Mesendoderm (in vitro differentiated cells): ENCODE measurements around the gene CCSER2.

Experiments used
- DNase-seq: peaks from one replicate; pipeline ENCODE4 v3.0.0; 2013
- H2AK5ac ChIP-seq: 2 replicates; pipeline ENCODE4 v1.6.1; 2013; ENCODE audit warnings: low read length, inconsistent platforms
- H2BK120ac ChIP-seq: 2 replicates; pipeline ENCODE4 v1.6.1; 2013; ENCODE audit warnings: low read depth, mild to moderate bottlenecking, low read length, moderate library complexity, mixed read lengths
- H2BK15ac ChIP-seq: replicated peaks from 2 replicates; pipeline ENCODE4 v1.6.1; 2013; ENCODE audit warnings: low read depth, mild to moderate bottlenecking, moderate library complexity
- H2BK5ac ChIP-seq: 2 replicates; pipeline ENCODE4 v1.6.1; 2013; ENCODE audit warnings: low read length, inconsistent platforms
- H3K18ac ChIP-seq: 2 replicates; pipeline ENCODE4 v1.6.1; 2013; ENCODE audit warnings: mild to moderate bottlenecking, low read length, mixed read lengths
- H3K23ac ChIP-seq: one replicate; pipeline ENCODE4 v1.6.1; 2013; ENCODE audit warnings: low read length
- H3K27ac ChIP-seq: 2 replicates; pipeline ENCODE4 v1.5.1; 2013; ENCODE audit warnings: low read depth, mild to moderate bottlenecking, inconsistent platforms, low read length, moderate library complexity
- H3K27me3 ChIP-seq: 2 replicates; pipeline ENCODE4 v1.6.1; 2013; ENCODE audit warnings: low read length, control low read depth, mild to moderate bottlenecking, inconsistent platforms; ENCODE audit not compliant: insufficient read depth, poor library complexity
- H3K36me3 ChIP-seq: 2 replicates; pipeline ENCODE4 v1.6.1; 2013; ENCODE audit warnings: low read length, inconsistent platforms; ENCODE audit not compliant: control insufficient read depth, insufficient read depth
- H3K4ac ChIP-seq: one replicate; pipeline ENCODE4 v1.6.1; 2013; ENCODE audit warnings: low read depth, mild to moderate bottlenecking, low read length, moderate library complexity
- H3K4me1 ChIP-seq: 2 replicates; pipeline ENCODE4 v1.6.1; 2013; ENCODE audit warnings: low read depth, low read length, inconsistent platforms; ENCODE audit not compliant: control insufficient read depth
- H3K4me2 ChIP-seq: 2 replicates; pipeline ENCODE4 v1.6.1; 2013; ENCODE audit warnings: low read length
- H3K4me3 ChIP-seq: 2 replicates; pipeline ENCODE4 v1.5.1; 2013; ENCODE audit warnings: mild to moderate bottlenecking, low read length
- H3K56ac ChIP-seq: one replicate; pipeline ENCODE4 v1.6.1; 2013; ENCODE audit warnings: low read length
- H3K79me1 ChIP-seq: 2 replicates; pipeline ENCODE4 v1.6.1; 2013; ENCODE audit warnings: low read length, inconsistent platforms
- H3K79me2 ChIP-seq: 2 replicates; pipeline ENCODE4 v1.6.1; 2013; ENCODE audit warnings: mild to moderate bottlenecking, low read length; ENCODE audit not compliant: control insufficient read depth, insufficient read depth
- H3K9ac ChIP-seq: 2 replicates; pipeline ENCODE4 v1.6.1; 2013; ENCODE audit warnings: low read length, inconsistent platforms
- H4K5ac ChIP-seq: one replicate; pipeline ENCODE4 v1.6.1; 2013; ENCODE audit warnings: low read length
- H4K8ac ChIP-seq: one replicate; pipeline ENCODE4 v1.6.1; 2013; ENCODE audit warnings: low read depth, mild to moderate bottlenecking, control low read depth, low read length, moderate library complexity
- WGBS: extraction: QIAGEN DNeasy Blood & Tissue Kit; methylation state at CpG from one replicate; pipeline ENCODE4 v1.1.7; 2013; ENCODE audit warnings: low lambda C conversion rate, missing lambda C conversion rate; ENCODE audit not compliant: insufficient coverage; ENCODE audit errors: extremely low coverage; 5-methylcytosine and 5-hydroxymethylcytosine counted together

Gene CCSER2

GRCh38 chr10:84547616-84548015 lies 219.2 kb downstream of the CCSER2 start:
- H3K18ac ChIP-seq: no peak overlapping the region
- H4K8ac ChIP-seq: no peak overlapping the region
- no peaks in the 10 kb centered on the region for H3K79me2 ChIP-seq
- H3K36me3 ChIP-seq: no peaks in the 10 kb centered on the region
- H2BK15ac ChIP-seq: no peak overlapping the region
- no peak overlapping the region for H2AK5ac ChIP-seq
- peaks cover 24% of the 10 kb centered on the region for H3K4me1 ChIP-seq
- peak overlapping the region; percentile 65 for H4K5ac ChIP-seq
- peak; percentile 47 for DNase-seq
- H3K23ac ChIP-seq: no peak overlapping the region
- no peak overlapping the region for H3K56ac ChIP-seq
- no peak overlapping the region for H3K4me2 ChIP-seq
- no peak overlapping the region for H3K4me3 ChIP-seq
- H3K27me3 ChIP-seq: no peaks in the 10 kb centered on the region
- no peaks in the 10 kb centered on the region for H3K79me1 ChIP-seq
- WGBS: no CpG with 5 or more reads among the region's 3 CpGs
- peak overlapping the region; percentile 61 for H2BK5ac ChIP-seq
- H3K4ac ChIP-seq: no peak overlapping the region
- no peak overlapping the region for H3K9ac ChIP-seq
- H2BK120ac ChIP-seq: no peak overlapping the region
- peak overlapping the region; percentile 19 for H3K27ac ChIP-seq

GRCh38 chr10:84548869-84549268 lies 220.5 kb downstream of the CCSER2 start:
- Histone ChIP-seq H3K18ac (peak overlapping the region; percentile 29), H2AK5ac (peak overlapping the region; percentile 87), H2BK120ac (no peak overlapping the region), H3K79me2 (no peaks in the 10 kb centered on the region), H3K36me3 (no peaks in the 10 kb centered on the region), H3K79me1 (no peaks in the 10 kb centered on the region), H3K4ac (no peak overlapping the region), H3K23ac (peak overlapping the region; percentile 6), H4K5ac (no peak overlapping the region), H3K27me3 (no peaks in the 10 kb centered on the region), H3K4me3 (no peak overlapping the region), H3K4me2 (no peak overlapping the region), H3K27ac (no peak overlapping the region), H4K8ac (no peak overlapping the region), H2BK15ac (no peak overlapping the region), H3K9ac (peak overlapping the region; percentile 43), H3K4me1 (peaks cover 18% of the 10 kb centered on the region), H3K56ac (peak overlapping the region; percentile 73), H2BK5ac (peak overlapping the region; percentile 93)
- peak; percentile 76 for DNase-seq
- no CpG with 5 or more reads among the region's 5 CpGs for WGBS

GRCh38 chr10:84549368-84550165 lies 221.2 kb downstream of the CCSER2 start:
- Histone ChIP-seq H2BK15ac (no peak overlapping the region), H4K5ac (no peak overlapping the region), H3K36me3 (no peaks in the 10 kb centered on the region), H3K56ac (peak overlapping the region; percentile 73), H4K8ac (no peak overlapping the region), H2AK5ac (peak overlapping the region; percentile 87), H3K79me1 (no peaks in the 10 kb centered on the region), H3K4me1 (peaks cover 18% of the 10 kb centered on the region), H2BK5ac (peak overlapping the region; percentile 93), H3K4me2 (no peak overlapping the region), H3K4me3 (no peak overlapping the region), H3K27me3 (no peaks in the 10 kb centered on the region), H2BK120ac (no peak overlapping the region), H3K9ac (peak overlapping the region; percentile 43), H3K27ac (no peak overlapping the region), H3K18ac (no peak overlapping the region), H3K4ac (peak overlapping the region; percentile 86), H3K79me2 (no peaks in the 10 kb centered on the region), H3K23ac (peak overlapping the region; percentile 6)
- no CpG with 5 or more reads among the region's 11 CpGs for WGBS
- no peak for DNase-seq

- Histone ChIP-seq H2BK120ac (no peak overlapping the region), H4K5ac (no peak overlapping the region), H4K8ac (no peak overlapping the region), H2BK5ac (peak overlapping the region; percentile 26), H3K9ac (no peak overlapping the region), H3K4me3 (no peak overlapping the region), H3K79me2 (no peaks in the 10 kb centered on the region), H2AK5ac (peak overlapping the region; percentile 44), H3K36me3 (no peaks in the 10 kb centered on the region), H3K79me1 (no peaks in the 10 kb centered on the region), H3K18ac (no peak overlapping the region), H2BK15ac (no peak overlapping the region), H3K4me2 (no peak overlapping the region), H3K23ac (peak overlapping the region; percentile 29), H3K27ac (no peak overlapping the region), H3K4me1 (peaks cover 18% of the 10 kb centered on the region), H3K27me3 (no peaks in the 10 kb centered on the region), H3K4ac (peak overlapping the region; percentile 74), H3K56ac (peak overlapping the region; percentile 63)
- WGBS: no CpG with 5 or more reads among the region's 5 CpGs
- DNase-seq: no peak
Measured at GRCh38 chr10:84550756-84551436, 222.5 kb downstream of the CCSER2 start.

- DNase-seq: no peak
- H3K27ac ChIP-seq: no peak overlapping the region
- H2AK5ac ChIP-seq: peak overlapping the region; percentile 78
- no peak overlapping the region for H4K5ac ChIP-seq
- H2BK120ac ChIP-seq: no peak overlapping the region
- no peaks in the 10 kb centered on the region for H3K79me1 ChIP-seq
- no peak overlapping the region for H3K18ac ChIP-seq
- H2BK15ac ChIP-seq: no peak overlapping the region
- H3K9ac ChIP-seq: no peak overlapping the region
- no peaks in the 10 kb centered on the region for H3K79me2 ChIP-seq
- H3K4me3 ChIP-seq: no peak overlapping the region
- peaks cover 15% of the 10 kb centered on the region for H3K4me1 ChIP-seq
- H3K56ac ChIP-seq: peak overlapping the region; percentile 56
- H3K27me3 ChIP-seq: no peaks in the 10 kb centered on the region
- H3K4ac ChIP-seq: peak overlapping the region; percentile 74
- H4K8ac ChIP-seq: no peak overlapping the region
- WGBS: no CpG with 5 or more reads among the region's 6 CpGs
- no peak overlapping the region for H2BK5ac ChIP-seq
- no peak overlapping the region for H3K4me2 ChIP-seq
- no peaks in the 10 kb centered on the region for H3K36me3 ChIP-seq
- no peak overlapping the region for H3K23ac ChIP-seq
Measured at GRCh38 chr10:84551437-84552120, 223.2 kb downstream of the CCSER2 start.
